ENCODE measurements around the gene FBXO7.

FBXO7 gene

DNA sequence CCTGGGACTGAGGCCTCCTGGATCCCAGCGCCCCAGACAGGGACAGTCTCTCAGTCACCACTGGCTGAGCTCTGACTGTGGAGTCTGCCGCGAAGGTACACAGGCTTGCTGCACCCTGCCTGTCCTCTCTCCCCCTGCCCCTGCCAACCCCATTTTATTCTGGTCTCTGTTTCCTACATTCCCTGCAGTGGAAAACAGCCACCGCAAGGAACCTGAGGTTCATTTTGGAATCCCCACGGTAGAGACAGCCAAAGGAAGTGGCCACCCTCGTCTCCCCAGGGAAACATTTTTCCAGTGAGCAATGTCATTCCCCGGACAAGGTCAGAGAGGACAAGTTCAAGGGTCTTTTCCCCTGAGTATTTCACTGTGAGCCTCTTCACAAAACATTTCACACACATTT is 56.6 kb downstream of the FBXO7 start:
- DNase-seq (ENCODE audit: low read depth, low spot score): no peak
- Histone ChIP-seq H3K9me3 (ENCODE audit: insufficient read depth, low read length) (no peaks in the 10 kb centered on the region), H3K27me3 (ENCODE audit: insufficient read depth, insufficient read length) (peaks cover 6% of the 10 kb centered on the region), H3K4me3 (ENCODE audit: insufficient read length, low read depth) (no peak overlapping the region), H3K9ac (ENCODE audit: insufficient read length, low read depth) (no peak overlapping the region), H3K36me3 (ENCODE audit: insufficient read depth, insufficient read length, low read length) (no peaks in the 10 kb centered on the region), H3K4me1 (ENCODE audit: insufficient read depth, insufficient read length) (peaks cover 4% of the 10 kb centered on the region)
- TF ChIP-seq SUZ12 (IDR thresholded peaks at IDR 0.05; ENCODE audit: extremely low read depth, insufficient read depth, insufficient read length): no peak
- no peak for TF ChIP-seq ZNF274 (IDR thresholded peaks at IDR 0.05; ENCODE audit: low read depth, low read length)
- no peak for TF ChIP-seq YY1 (IDR thresholded peaks at IDR 0.05; ENCODE audit: insufficient read depth, insufficient read length)

DNA sequence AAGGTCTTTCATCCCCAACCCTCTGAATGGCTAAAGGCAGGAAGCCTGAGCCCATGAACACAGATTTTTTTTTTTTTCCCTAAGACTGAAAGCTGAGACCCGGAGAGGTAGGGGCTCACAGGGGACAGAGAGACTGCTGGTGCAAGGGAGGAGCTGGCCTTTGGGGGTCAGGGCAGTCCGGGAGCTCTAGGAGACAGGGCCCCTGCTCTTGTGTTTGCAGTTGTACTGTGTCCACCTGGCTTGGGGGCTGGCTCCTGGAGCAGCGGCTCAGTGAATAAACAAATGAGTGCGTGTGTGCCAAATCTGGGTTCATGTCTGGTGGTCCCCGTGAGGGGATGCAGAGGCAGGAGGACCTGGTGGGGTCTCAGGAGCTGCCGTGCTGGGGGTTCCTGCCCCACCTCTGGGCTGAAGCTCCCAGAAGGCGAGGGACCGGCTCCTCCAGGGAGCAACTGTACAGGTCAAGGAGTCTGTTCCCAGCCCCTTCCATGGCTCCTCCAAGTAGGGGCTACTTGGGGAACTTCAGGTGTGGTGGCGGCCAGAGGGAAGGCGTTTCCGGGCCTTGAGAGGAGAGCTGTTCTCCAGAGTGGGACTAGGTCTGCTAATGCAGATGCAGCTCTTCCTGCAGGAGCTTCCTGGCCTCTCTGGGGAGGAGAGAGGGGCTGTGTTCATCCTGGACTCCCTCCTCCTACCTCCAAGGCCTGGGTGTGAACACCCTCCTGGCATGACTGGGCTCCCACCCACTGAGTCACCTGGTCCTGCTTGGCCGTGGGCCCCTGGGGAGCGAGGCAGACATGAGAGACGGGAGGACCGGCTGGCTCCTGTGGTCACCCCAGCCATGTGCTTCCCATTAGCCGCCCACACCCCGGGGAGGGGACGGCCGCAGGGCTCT is 57.6 kb downstream of the FBXO7 start:
- Histone ChIP-seq H3K9me3 (ENCODE audit: insufficient read depth, low read length) (no peaks in the 10 kb centered on the region), H3K9ac (ENCODE audit: insufficient read length, low read depth) (no peak overlapping the region), H3K4me3 (ENCODE audit: insufficient read length, low read depth) (no peak overlapping the region), H3K4me1 (ENCODE audit: insufficient read depth, insufficient read length) (peaks cover 4% of the 10 kb centered on the region), H3K36me3 (ENCODE audit: insufficient read depth, insufficient read length, low read length) (no peaks in the 10 kb centered on the region), H3K27me3 (ENCODE audit: insufficient read depth, insufficient read length) (peaks cover 6% of the 10 kb centered on the region)
- no peak for DNase-seq (ENCODE audit: low read depth, low spot score)
- no peak for TF ChIP-seq YY1 (IDR thresholded peaks at IDR 0.05; ENCODE audit: insufficient read depth, insufficient read length)
- no peak for TF ChIP-seq SUZ12 (IDR thresholded peaks at IDR 0.05; ENCODE audit: extremely low read depth, insufficient read depth, insufficient read length)
- no peak for TF ChIP-seq ZNF274 (IDR thresholded peaks at IDR 0.05; ENCODE audit: low read depth, low read length)

DNA sequence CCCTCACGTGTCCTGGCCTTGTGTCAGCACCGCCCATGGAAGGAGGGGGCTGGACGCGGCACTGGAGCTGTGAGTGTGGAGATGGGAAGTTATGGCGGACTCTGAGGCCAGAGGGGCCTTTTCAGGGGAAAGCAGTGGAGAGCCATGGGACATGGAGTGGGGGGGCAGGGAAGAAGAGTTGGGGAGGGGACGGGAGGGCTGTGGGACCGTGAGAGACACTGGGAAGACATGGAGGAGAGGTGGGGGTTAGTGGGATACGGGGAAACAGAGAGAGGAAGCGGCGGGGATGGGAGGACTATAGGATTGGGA is 58.2 kb downstream of the FBXO7 start:
- no peak for TF ChIP-seq ZNF274 (IDR thresholded peaks at IDR 0.05; ENCODE audit: low read depth, low read length)
- TF ChIP-seq YY1 (IDR thresholded peaks at IDR 0.05; ENCODE audit: insufficient read depth, insufficient read length): no peak
- no peak for TF ChIP-seq SUZ12 (IDR thresholded peaks at IDR 0.05; ENCODE audit: extremely low read depth, insufficient read depth, insufficient read length)
- Histone ChIP-seq H3K9ac (ENCODE audit: insufficient read length, low read depth) (no peak overlapping the region), H3K4me3 (ENCODE audit: insufficient read length, low read depth) (no peak overlapping the region)

DNA sequence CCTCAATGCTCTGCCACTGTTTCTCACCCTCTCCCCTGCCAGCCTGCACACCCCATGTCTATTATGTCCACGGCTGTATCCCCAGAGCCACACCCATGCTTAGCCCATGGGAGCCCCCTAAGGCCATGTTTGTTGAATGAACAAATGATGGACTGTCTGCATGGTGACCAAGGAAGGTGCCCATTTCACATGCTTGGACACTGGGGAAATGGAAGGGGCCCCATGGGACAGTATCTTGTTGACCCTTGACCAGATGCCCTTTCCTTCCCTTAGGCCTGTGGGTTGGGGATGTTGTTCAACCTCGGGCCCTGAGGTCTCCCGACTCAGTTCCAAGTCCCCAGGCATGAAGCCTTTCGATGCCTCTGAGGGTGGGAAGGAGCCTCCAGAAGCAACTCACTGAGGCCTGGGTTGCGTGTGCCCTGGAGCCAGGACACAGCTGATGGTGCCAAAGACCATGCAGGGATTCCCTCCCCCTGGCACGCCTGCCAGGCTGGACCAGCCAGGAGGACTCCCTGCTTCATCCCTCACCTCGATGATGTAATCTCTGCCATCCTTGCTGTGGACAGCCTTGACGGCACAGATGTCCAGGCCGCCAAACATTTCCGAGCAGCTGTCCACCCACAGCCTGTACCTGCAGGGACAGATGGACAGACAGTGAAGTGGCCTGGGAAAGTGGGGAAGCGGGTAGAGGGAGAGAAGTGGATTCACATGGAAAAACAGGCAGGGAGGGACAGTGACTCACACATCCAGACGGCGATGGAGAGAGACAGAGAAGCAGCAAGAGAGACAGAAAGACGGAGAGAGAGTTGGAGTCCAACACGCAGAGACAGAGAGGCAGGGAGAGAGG is 58.9 kb downstream of the FBXO7 start:
- H3K36me3 ChIP-seq (ENCODE audit: insufficient read depth, insufficient read length, low read length): no peaks in the 10 kb centered on the region
- H3K4me3 ChIP-seq (ENCODE audit: insufficient read length, low read depth): no peak overlapping the region

More for the DNA sequence above, 58.2 kb downstream of the FBXO7 start:
- Histone ChIP-seq H3K27me3 (ENCODE audit: insufficient read depth, insufficient read length) (peaks cover 6% of the 10 kb centered on the region), H3K9me3 (ENCODE audit: insufficient read depth, low read length) (no peaks in the 10 kb centered on the region), H3K36me3 (ENCODE audit: insufficient read depth, insufficient read length, low read length) (no peaks in the 10 kb centered on the region), H3K4me1 (ENCODE audit: insufficient read depth, insufficient read length) (peaks cover 4% of the 10 kb centered on the region)
- no peak for DNase-seq (ENCODE audit: low read depth, low spot score)

DNA sequence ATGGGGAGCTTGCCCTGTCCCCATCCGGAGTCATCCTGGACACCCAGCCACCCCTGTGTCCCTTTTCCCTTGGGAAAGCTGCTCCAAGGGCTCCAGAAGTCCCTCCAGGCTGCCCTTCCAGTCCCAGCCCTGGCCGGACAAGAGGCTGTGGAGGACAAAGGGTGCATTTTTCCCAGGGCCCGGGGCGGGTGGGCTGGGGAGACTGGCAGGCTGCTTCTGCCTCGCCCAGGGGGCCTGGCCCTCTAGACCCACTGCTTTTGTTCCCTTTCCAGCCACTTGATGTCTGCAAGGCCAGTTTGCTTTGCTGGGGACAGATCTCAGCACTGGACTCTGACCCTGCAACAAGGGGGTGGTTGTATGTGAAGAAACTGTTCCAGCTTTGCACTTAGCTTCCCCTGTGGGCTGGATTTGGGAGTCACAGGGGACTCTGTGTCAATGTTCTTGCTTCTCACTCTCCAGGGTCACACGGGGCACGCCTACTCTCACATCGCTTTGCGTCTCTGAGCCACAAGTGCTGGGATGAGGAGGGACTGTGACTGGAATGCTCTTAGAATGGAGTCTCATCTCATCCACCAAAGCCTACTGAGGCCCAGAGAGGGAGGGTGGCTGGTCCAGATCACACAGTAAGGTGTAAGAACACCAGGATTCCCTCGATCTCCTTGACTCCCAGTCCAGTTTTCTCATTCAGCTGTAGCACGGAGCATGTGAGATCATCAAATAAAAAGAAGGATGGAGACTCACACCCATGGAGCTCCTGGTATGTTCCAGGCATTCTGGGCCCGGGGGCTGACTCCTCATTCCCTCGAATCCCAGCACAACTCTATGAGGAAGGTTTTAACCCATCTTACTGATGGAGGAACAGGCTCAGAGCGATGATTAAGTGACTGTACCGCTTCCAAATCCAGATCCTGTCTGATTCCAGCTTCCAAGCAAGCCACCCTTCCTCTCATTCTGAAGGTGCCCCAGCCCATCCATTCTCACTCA is 59.9 kb downstream of the FBXO7 start:
- Histone ChIP-seq H3K9ac (ENCODE audit: insufficient read length, low read depth) (no peak overlapping the region), H3K4me1 (ENCODE audit: insufficient read depth, insufficient read length) (peaks cover 2% of the 10 kb centered on the region), H3K4me3 (ENCODE audit: insufficient read length, low read depth) (no peak overlapping the region), H3K9me3 (ENCODE audit: insufficient read depth, low read length) (no peaks in the 10 kb centered on the region), H3K36me3 (ENCODE audit: insufficient read depth, insufficient read length, low read length) (no peaks in the 10 kb centered on the region), H3K27me3 (ENCODE audit: insufficient read depth, insufficient read length) (peaks cover 4% of the 10 kb centered on the region)
- TF ChIP-seq YY1 (IDR thresholded peaks at IDR 0.05; ENCODE audit: insufficient read depth, insufficient read length) (no peak), ZNF274 (IDR thresholded peaks at IDR 0.05; ENCODE audit: low read depth, low read length) (no peak), SUZ12 (IDR thresholded peaks at IDR 0.05; ENCODE audit: extremely low read depth, insufficient read depth, insufficient read length) (no peak)
- no peak for DNase-seq (ENCODE audit: low read depth, low spot score)

More for the DNA sequence above, 58.9 kb downstream of the FBXO7 start:
- H3K9ac ChIP-seq (ENCODE audit: insufficient read length, low read depth): no peak overlapping the region
- DNase-seq (ENCODE audit: low read depth, low spot score): no peak
- TF ChIP-seq YY1 (IDR thresholded peaks at IDR 0.05; ENCODE audit: insufficient read depth, insufficient read length) (no peak), ZNF274 (IDR thresholded peaks at IDR 0.05; ENCODE audit: low read depth, low read length) (no peak), SUZ12 (IDR thresholded peaks at IDR 0.05; ENCODE audit: extremely low read depth, insufficient read depth, insufficient read length) (no peak)
- H3K27me3 ChIP-seq (ENCODE audit: insufficient read depth, insufficient read length): peaks cover 6% of the 10 kb centered on the region
- H3K4me1 ChIP-seq (ENCODE audit: insufficient read depth, insufficient read length): peaks cover 2% of the 10 kb centered on the region
- H3K9me3 ChIP-seq (ENCODE audit: insufficient read depth, low read length): no peaks in the 10 kb centered on the region

DNA sequence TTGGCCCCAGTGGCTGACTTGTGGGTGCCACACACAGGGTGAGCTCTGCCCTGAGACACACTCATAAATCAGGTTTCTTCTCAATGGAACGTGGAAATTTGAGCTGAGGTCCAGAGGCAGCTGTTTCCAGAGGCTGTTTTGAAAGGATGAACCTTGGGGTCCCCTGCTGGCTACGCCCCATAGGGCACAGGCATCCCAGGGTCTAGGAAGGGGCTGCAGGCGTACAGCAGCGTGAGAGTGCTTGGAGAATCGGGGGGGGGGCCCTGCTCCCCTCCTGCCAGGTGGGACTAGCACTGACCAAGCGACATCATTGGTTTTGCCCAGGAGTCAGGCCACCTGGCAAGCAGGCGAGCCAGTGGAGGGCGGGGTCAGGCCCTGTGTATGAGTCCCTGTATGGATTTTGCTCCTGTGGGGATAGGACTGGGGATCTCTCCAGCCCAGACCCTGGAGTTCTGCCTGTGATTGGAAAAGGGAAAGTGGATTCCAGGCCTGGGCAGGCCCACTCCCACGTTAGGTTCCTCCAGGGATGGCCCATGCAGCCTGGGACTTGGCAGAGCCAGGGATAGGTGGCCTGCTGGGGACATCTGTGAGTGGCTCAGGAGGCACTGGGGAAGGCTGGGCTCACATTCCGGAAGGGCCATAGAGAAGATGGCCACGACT is 61.0 kb downstream of the FBXO7 start:
- no peak for TF ChIP-seq SUZ12 (IDR thresholded peaks at IDR 0.05; ENCODE audit: extremely low read depth, insufficient read depth, insufficient read length)
- no peak for DNase-seq (ENCODE audit: low read depth, low spot score)
- Histone ChIP-seq H3K36me3 (ENCODE audit: insufficient read depth, insufficient read length, low read length) (no peaks in the 10 kb centered on the region), H3K9ac (ENCODE audit: insufficient read length, low read depth) (no peak overlapping the region), H3K4me3 (ENCODE audit: insufficient read length, low read depth) (no peak overlapping the region), H3K4me1 (ENCODE audit: insufficient read depth, insufficient read length) (peaks cover 4% of the 10 kb centered on the region), H3K27me3 (ENCODE audit: insufficient read depth, insufficient read length) (no peaks in the 10 kb centered on the region), H3K9me3 (ENCODE audit: insufficient read depth, low read length) (no peaks in the 10 kb centered on the region)
